H1 (cell line): Measurements from ENCODE around the gene CCL5. TPM values are rescaled to one million over a fixed set of nuclear protein-coding genes. Genes with fewer than 3 reads are reported as not detected.

ENCODE experiments used
- CTBP2 ChIP-seq: IDR thresholded peaks from 2 replicates; pipeline ENCODE4 v1.7.0; 2011; ENCODE audit warnings: borderline replicate concordance, mild to moderate bottlenecking, moderate library complexity, mixed read lengths, low read length; ENCODE audit not compliant: insufficient read depth, insufficient read length
- PHF8 ChIP-seq: fragments of 200-600 bp; sonication (generic); conservative IDR thresholded peaks from 2 replicates; pipeline ENCODE4 v1.7.1; 2012; ENCODE audit warnings: low read depth, mild to moderate bottlenecking, inconsistent platforms, low read length, moderate library complexity
- polyA plus RNA-seq, 7 experiments: library from polyadenylated mRNA; depleted of rRNA in 3 of 7; stranded (reverse) in 5 of 7; unstranded in 2 of 7; fragments of >200 nt in 5 of 7; fragments of 200-250 nt in 2 of 7; gene quantifications; 1 replicate in 5 of 7; 2 replicates in 1 of 7; 4 replicates in 1 of 7; pipeline versions ENCODE4 v1.2.1 to v1.2.3, GENCODE V29; 2011 to 2013; ENCODE audit warnings: missing spikeins in 2 of 7, mixed read lengths in 2 of 7
- total RNA-seq: library from RNA; stranded (reverse); fragmentation: NEBNext Ultra II Directional; extraction: Animal tissue kit (Norgen Biotek cat#: 25700); gene quantifications from 2 replicates; pipeline ENCODE4 v1.2.1, GENCODE V29; 2021
- TF ChIP-seq, protein P1 (sequence below): IDR thresholded peaks from 2 replicates; pipeline ENCODE4 v1.6.1; 2011; ENCODE audit warnings: low read length, improper control_type of control experiment

The CCL5 gene
- total and polyA plus RNA-seq, 2 of the 8 experiments (the other 6 are each of a cell fraction or from before 2014, with no cell fraction given) = not detected

DNA sequence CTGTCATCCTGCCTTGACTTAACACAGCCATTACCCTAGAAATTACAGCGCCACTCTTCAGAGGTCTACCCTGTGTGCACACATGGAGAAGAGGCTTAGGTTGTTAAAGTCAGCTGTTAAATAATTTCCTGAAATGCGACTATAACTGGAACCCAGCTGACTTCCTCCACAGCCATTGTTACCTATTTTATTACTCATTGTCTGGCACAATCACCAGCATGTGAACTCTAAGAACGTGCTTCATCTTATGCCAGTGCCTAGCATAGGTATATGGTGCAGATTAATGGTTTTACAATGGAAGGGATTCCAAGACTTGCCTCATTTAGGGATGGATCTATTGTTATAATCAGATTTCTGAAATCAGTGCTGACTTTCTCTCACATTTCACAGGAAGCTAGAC, 38.5 kb upstream of the CCL5 start (continued):
- TF ChIP-seq, protein P1, sequence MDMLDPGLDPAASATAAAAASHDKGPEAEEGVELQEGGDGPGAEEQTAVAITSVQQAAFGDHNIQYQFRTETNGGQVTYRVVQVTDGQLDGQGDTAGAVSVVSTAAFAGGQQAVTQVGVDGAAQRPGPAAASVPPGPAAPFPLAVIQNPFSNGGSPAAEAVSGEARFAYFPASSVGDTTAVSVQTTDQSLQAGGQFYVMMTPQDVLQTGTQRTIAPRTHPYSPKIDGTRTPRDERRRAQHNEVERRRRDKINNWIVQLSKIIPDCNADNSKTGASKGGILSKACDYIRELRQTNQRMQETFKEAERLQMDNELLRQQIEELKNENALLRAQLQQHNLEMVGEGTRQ = no peak
- no peak for TF ChIP-seq PHF8
- TF ChIP-seq CTBP2 = no peak
